Tibial nerve (tissue), 4 donors: ENCODE measurements around the gene YARS2.

Experiments
- CTCF ChIP-seq, 5 experiments: fragments of 200-600 bp in 3 of 5; fragments of 450-650 bp in 2 of 5; sonication (generic) in 3 of 5; IDR thresholded peaks; one replicate each; pipeline ENCODE4 v1.5.1; 2016 to 2019; ENCODE audit warnings: antibody characterized with exemption in 5 of 5, mild to moderate bottlenecking in 3 of 5, moderate library complexity in 2 of 5
- EP300 ChIP-seq, 2 donors: sonication (generic); formaldehyde crosslinking; IDR thresholded peaks; one replicate each; pipeline ENCODE4 v1.6.1; 2017; ENCODE audit warnings: antibody characterized with exemption in 2 of 2, mild to moderate bottlenecking in 1 of 2
- POLR2A ChIP-seq, 2 donors: fragments of 450-650 bp; IDR thresholded peaks; one replicate each; pipeline ENCODE4 v1.6.1; 2017; ENCODE audit warnings: antibody characterized with exemption in 2 of 2, mild to moderate bottlenecking in 2 of 2, moderate library complexity in 2 of 2

- no peak for TF ChIP-seq CTCF (IDR thresholded peaks at IDR 0.05)
- TF ChIP-seq POLR2A (IDR thresholded peaks at IDR 0.05): no peak
- no peak for TF ChIP-seq EP300 (IDR thresholded peaks at IDR 0.05)
These were observed 12.4 kb downstream of the YARS2 start for GRCh38 chr12:32743264-32743663.
